Right kidney (tissue), 1 donor: Measurements from ENCODE around the gene NRM.

Experiments
- DNase-seq: peaks from one replicate; pipeline ENCODE4 v3.0.0-alpha.2; 2016

Gene NRM

DNA sequence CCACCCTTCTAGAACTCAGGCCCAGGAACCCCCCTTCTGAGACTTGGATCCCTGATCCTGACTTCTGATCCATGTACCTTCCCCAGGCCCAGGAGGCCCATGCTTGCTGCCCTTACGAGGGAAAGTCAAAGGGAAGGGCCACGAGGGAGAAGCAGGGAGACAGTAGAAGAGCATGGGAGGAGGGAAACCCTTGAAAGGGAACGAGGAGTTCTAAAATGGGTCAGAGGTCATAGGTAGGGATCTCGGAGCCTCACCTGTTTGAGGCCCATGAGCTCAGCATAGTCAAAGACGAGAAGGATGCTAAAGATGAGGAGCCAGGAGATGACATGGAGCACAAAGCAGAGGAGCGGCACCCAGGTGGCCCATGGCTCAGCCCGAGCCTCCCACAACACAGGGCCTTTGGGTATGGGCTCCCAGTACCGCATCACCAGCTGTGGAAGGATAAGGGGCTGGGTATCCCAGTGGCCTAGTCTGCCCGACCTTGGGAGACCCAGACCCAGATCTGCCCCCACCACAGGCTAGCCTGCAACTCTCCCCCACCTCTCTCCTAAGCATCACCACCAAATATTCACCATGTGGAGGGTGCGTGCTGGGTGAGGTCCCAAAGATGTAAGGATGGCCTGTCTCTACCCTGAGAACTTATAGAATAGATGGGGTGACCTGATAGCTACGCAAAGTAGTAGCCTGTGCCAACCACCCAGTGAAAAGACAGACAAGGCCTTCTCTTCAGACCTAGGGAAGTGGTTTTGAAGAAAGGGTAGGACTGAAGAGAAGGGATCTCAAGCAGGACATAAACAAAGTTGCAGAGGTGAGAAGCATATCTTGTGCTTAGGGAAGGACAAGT is 1.5 kb downstream of the NRM start:
- DNase-seq, result no peak

DNA sequence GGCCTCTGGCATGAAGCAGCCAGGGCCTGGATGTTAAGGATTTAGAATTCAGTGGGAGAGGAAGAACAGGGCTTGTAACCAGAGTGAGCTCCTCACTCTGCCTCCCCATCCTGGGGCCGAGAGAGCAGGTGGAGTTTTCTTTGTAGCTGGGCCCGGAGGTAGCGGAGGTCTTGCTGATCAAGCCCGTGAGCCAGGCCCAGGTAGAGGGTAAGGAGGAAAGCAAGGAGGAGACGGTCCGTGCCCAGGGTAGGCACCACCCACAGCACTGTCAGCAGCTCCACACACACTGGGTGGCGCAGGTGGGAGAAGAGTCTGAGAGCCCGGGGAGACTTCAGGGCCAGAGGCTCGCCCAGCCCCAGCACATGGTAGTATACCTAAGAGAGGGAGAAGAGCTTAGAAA is 2.2 kb downstream of the NRM start:
- no peak for DNase-seq

DNA sequence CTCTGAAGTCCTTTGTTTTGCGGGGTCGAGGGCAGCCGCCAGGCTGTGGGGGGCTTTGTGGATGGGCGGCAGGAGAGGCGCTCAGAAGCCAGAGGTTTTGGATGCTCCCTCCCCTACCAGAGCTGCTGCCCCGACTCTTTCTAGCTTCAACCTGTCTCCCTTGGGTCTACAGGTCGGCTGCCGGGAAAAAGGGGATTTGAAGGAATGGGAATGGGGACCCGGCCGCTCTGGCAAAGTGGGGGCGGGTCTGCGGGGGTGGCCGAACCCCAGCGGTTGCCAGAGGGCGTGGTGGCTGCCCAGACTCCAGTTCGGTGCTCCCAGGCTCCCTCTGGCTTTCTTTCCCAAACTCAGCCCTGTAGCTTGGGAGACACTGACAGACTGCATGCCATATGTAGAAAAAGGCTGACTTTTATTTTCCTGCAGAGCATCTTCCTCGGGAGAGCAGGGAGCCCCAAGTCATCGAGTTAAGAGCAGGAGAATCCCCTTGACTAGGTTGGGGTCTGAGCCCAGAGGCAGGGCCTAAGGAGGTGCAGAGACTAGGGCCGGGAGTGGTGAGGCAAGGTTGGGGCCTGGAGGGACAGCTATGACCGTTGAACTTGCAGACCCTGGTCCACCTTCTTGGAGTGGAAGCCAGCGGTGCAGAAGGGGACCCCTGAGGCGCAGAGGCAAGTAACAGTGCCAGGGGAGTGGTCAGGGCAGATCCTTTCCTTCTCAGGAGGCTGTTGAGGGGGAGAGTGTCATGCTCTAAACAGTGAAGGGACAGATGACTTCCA is 2.9 kb downstream of the NRM start:
- no peak for DNase-seq

DNA sequence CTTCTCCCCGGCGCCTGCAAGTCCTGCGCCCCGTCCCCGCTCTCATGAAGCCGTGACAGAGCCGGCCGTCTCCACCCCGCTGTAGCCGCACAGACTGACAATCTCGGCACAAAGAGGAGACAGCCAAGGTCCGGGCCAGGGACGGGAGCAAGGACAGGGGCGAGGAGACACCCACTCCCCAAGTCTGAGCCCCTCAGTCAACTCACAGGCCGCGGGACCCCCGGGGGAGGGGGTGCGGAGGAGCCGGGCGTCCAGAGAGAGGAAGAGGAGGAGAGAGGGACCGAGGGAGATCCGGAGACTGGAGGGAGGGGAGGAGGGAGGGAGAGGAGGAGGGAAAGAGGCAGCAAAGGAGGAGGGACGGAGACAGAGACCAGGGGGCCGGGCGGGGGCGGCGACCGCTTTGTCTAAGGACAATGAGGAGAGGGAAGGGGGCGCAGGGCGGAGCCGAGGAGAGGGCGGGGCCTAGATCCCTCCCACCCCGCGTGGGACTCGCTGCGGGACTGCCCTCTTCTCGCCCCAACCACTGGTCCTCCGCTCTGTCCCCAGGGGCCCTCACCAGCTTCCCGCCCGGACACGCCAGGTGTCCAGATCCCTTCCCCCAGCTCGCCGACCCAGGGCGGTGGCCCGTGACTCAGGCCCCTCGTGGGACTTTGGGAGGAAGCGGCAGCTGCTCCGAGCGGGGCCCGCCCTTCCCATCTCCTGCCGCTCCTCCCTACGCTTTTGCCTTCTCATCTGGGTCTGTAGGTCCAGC is 3.7 kb downstream of the NRM start:
- peak; percentile 90 for DNase-seq

DNA sequence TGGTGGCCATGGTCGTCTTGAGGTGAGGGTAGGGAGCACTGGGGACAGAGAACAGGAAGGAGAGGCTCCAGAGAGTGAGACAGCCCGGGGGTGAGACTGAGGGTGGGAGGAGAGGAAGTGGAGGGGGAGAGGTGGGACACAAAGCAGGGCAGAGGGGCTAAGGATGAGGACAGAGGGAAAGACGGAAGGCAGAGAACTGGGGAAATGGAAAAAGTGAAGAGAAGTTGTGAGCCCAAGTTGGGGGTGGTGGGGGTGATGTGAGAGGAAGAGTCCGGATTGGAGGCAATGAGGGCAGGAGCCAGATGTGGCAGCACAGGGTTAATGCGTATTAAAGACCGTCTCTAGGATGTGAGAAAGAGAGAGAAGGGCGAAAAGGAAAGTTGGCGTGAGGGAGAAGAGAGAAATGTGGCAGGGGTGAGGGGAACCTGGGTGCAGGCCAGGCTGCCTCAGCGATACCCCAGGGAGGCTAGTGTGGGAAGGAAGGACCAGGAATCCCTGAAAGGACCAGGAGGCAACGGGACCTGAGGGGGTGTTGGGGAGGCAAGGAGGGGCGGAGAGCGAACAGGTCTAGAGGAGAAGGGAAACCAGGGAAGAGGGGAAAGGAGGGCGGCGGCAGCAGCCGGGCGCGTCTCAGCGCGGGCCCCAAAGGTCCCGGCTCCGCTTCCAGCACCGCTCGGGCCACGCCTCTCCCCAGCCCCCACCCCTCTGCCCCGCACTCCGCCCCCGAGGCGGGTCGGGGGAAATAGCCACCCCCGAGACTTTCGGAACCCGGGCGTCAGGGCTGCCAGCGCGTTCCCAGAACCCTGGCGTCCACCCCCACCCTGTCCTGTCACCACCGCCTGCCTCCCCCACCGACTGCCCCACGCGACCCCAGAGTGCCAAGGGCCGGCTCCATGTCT is 4.5 kb downstream of the NRM start, which contains the start of gene PPP1R18:
Gene PPP1R18, minus strand, starts transcription at position 637 of the 899 bp plus-strand sequence. Its CDS starts 627 bp downstream, at position 10.
- peak; percentile 68 for DNase-seq

DNA sequence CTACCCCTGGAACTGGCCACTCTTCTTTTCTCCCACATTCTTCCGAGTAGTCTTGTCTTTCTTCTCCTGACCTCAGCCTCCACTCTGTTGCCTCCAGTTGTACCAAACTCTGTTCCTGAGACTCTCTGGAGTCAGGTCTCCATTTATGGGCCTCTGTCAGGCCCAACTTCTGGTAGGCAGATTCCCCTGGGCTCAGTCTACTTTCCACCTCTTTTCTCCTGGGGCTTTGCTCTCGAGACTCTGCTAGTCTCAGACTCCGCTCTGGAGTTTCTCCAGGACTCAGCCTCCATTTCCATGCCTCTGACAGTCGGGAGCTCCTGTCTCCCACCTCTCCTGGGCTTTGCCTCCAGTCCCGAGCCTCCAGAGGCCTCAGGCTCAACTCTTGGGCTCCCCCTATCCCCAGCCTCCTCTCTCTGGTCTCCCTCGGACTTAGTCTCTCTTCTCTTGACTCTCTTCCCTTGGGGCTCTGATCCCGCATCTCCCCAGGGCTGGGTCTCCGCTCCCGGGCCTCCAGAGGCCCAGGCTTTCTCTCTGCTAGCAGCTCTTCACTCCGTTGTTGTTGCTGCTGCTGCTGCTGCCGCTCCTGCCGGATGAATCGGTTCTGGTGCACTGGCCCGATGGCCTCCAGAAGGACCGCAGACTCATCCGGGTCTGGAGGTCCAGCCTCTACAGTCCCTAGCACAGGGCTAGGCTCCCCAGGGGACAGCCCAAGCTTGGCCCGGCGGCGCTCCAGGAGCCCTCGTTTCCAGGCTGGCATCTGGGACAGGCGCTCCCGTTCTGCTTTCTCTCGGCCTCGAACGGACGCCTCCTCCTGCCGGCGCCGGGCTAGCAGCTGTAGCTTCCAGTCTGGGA is 5.4 kb downstream of the NRM start:
- no peak for DNase-seq

DNA sequence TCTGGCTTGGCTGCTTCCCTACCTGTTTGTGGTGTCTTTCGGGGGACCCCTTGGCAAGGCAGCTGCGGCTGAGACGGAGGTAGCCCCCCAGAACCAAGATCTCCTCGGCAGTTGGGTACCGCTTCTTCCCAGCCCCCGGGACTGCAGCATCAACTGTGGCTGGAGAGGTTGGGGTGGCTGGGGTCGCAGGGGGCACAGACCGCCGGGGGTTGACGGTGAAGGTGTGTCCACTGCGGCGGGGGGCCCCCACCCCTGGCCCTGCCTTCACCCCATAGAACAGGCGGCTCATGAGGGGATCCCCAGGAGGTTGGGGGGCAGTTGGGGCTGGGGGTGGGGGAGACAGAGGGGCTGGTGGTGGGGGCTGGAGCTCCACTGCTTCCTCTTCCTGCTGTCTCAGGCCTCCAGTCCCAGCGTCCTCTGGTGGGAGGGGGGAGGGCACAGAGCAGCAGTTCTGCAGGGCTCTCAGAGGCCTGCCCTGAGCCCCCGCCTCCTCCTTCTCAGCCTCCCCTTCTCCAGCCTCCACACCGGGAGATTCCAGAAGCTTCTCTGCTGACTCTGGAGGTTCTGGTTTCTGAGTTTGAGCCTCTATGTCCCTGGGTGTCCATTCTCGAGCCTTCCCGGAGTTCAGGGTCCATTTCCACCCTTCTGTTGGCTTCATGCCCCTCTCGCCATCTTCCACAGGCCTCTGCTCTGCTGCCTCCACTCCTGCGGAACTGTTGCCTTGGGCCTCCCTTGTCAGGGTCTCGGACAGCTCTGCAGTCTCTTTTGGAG is 6.2 kb downstream of the NRM start:
- DNase-seq, result no peak

DNA sequence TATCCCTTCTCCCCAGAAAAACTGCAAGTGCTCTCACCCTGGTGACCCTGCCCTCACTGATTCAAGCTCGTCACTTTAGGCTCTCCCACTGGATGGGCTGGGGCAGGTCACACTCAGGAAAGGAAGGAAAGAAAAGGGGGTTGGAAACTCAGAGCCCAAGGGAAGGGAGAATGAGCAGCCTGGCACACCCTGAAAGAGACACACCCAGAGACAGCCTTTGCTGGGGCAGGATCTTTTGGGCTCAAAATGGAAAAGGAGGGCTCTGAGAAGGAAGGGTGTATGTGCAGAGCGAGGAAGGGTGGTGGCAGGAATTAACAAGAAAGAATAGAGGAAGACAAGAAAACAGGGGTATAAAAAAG is 6.8 kb downstream of the NRM start:
- DNase-seq, result no peak

DNA sequence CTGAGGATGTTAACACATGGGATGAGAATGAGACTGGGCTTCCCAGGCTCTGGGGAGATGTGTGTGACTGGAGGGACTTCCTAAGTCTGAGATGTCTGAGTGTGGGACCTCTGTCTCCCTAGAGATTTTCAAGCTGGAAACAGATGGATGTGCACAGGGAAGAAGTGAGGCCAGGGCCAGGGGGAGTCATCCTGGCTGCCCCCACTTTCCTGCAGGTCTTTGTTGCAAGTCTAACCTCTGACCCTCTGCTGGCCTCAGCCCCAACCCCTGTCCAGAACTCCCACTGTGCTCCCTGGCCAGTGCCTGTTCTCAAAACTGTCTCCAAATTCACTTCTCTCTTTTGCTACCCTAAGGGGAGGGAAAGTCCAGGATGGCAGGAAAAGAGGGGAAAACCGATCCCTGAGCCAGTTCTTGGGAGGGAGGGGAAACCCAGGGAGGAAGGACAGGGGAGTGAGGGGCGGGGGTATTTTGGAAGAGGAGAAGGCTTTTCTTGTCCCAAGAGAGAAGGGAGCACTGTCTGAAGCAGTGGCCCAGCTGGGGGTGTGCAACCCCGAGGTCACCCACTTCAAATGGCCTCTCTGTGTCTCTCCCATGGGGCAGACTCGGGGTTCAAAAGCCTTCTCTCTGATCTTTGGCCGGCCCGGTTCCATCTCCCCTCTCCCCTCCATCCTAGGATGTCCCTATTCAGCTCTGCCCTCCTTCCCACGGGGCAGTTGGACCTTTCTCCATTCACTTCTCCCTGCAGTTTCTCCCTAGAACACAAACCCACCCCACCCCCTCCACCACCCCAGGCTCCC is 7.4 kb downstream of the NRM start:
- DNase-seq, result no peak

DNA sequence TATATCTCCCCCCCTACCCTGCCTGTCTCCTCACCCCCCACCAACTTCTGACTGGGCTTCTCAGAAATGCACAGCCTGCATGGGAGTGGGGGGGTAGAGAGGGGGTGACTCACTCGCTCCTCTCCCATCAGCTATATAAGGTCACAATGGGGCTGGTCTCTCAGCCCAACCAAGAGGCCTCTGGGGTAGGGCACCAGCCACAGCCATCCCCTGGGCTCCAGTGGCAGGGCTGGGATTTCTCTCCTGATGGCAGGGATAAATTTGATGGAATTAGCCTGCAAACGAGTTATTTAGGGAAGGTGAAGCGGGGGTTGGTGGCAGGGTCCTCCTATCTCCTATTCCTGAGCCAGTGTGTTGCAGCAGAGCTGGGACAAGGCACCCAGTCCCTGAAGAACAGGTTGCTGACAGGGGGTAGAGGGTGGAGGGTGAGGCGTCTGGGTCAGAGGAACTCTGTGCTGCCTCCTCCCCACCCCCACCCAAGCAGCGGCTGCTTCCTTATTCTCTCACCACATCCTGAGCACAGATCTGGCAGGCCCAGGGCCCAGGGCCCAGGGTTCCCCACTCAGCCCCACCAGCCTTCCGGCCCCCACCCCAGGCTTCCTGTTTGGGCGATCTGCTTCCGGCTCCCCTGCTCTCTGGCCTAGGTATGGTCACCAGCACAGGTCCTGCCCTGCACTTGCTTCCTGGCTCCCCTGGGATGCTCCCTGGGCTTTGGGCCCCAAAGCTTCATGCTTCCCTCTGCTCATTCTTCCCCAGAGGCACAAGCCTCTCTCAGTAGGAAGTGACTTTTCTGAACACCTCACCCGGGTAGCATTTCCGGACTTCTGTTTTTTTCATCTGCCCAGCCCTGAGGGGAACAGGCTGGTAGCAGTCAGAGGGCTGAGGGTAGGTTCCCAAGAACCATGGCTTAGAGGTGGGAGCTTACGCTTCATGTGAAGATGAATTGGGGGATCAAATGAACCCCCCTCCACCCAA is 8.4 kb downstream of the NRM start:
- no peak for DNase-seq

DNA sequence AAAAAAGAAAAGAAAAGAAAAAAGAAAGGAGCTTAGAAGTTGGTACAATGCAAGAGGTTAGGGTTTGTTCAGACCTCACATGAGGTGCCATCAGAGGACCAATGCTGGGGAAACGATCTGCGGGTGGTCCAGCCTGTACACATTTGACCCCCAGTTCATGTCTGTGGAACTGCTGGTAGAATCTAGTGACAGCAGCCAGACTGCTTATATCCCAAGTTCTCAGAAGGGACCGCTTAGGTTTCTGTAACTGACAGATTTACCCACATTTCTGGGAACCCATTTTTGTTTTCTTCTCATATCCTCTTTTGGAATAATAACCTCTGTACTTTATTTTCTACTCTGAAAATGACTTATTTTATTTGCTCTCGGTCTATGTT is 9.0 kb downstream of the NRM start:
- no peak for DNase-seq

DNA sequence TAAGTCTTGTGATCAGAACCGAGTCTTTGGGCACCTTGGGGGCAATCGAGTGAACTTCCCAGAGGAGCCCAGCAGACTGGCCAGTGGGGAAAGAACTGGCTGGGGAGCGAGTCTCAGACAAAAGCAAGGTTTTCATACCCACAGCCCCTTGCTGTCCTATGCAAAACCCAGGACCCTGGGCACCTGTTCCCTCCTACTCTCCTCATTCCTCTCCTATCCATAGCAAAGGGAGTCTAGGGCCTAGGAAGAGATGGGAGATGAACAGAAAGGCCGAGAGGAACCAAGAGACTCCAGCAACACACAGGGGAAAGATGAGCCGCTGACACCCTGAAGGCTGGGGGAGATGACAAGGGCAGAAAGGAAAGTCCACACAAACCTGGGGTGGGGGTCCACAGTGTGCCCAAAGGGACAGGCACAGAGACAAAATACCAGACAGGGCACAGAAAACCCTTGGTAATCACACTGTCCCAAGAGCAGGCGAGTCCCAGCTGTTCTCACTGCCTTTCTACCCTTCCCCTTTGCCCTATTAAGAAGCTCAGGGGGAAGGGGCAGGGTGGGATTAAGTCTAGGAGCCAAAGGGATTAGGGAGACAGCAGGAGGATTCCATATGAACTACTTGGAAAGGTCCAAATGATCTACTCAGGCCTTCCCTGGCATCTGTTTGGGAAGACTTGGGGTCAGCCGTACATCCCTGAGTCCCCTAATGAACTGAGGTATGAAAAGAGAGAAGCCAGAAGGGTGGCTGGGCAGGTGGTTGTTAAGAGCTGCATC is 10.8 kb downstream of the NRM start:
- DNase-seq, result no peak

DNA sequence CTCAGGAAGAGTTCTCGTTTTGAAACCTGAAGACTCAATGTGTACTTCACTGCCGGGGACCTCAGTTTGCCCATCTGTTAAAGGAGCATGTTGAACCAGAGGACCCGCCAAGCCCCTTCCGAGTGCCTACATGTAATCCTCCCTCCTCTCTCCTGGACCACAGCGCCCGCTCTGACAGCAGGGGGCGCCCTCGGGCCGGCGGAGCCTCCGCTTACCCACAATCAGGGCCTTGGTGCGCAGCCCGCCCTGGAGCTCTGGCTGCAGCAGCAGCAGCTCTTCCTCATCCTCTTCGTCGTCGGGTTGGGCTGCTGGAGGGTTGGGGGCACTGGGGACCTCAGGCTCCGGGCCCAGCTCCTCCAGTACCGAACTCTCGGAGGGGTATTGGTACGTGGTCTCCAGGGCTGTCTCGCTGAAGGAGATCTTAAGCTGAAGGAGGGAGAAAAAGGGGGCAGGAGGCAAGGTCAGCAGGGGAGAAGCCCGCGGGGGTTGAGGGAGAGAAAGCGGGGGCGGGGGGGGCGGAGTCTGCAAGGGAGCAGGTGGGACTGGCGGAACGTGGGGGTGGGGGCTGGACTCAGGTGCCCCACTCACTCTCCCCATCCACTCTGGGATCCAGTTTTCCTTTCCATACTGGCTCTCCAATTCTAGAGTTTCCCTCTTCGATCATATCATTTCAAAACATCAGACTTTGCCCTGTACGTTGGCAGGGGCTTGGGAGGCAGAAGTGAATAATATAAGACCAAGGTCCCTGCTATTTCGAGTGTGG is 11.6 kb downstream of the NRM start:
- peak; percentile 78 for DNase-seq

DNA sequence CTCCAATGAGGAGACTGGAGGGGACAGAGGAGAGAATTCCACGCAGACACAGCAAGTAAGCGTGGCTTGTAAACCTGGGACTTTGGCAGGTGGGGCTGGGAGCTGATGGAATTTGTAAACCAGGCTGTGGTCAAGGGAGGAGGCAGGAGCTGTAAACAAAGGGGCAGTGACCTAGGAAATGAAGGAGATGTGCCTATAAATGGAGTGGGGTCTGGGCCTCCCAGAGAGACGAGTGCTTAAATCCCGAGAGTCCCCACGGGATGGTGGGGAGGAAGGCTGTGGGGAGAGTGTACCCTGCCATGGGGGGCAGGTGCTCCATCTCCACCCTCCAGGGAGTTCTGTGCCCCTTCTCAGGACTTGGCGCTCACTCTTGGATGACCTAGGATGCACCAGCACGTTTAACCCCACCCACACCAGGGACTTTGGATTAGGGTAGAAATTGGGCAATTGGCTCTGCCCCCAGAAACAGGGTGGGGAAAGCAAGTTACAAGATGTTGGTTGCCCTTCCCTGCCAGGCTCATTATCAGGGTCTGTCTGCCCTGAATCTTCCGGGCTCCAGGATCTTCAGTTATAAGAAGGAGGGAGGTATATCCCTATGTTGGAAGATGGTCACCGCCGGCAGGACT is 14.0 kb downstream of the NRM start:
- DNase-seq, result no peak

DNA sequence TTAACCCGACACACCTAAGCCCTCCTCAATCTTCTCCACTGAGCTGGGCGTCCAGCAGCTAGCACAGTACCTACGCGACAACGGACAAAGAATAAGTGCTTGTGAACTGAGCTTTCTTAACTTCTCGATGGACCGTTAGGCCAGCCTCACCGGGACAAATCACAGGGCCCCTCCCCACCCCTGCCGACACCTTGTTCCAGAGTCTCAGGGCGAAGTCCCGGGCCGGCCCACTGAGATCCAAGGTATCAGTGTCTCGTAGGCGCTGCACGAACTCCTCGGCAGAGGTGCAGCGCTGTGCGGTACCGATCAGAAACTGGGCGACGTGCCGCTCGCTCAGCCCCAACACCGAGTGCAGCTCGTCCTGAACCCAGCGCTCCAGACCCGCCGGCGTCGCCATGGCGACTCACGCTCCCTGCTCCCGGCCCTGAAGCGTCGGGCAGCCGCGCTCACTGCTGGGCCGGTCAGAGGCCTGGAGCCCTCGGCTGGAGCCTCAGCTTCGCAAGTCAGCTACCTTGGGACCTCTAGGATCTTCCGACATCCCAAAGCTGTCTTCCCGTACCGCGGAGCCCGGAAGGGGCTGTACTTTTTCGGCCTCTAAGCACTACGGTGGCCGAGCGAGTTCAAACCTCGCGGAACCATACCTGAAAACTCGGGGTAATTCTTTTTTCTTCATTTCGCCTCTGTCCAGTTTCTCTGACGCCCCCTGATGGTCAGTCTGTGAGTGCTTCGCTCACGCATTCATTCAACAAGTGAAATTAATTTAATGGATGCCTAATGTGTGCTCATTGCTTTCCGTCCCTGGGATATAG is 18.1 kb downstream of the NRM start, which contains the start of gene DHX16:
Gene DHX16, minus strand, starts transcription at position 562 of the 809 bp plus-strand sequence. Its CDS starts 165 bp downstream, at position 397.
- DNase-seq, result peak; percentile 91
